Activated naive CD4-positive, alpha-beta T cell treated with anti-CD3 and anti-CD28 coated beads, Interleukin-2, amount 50 U/mL, for 24 hours (primary cell): ENCODE measurements around the gene SMYD4.
A peak's percentile ranks its signal among the peaks of the same experiment; 100 is the strongest.
"Not testable (repeated sequence)": the region's sequence is repeated elsewhere in the genome, so short reads cannot be mapped to it uniquely, and the experiment has no call there.

Experiments used
- H3K27ac Mint-ChIP-seq: one replicate; pipeline ENCODE4 v1.8.0; 2021; ENCODE audit warnings: mild to moderate bottlenecking, mixed read lengths
- H3K27me3 Mint-ChIP-seq: one replicate; pipeline ENCODE4 v1.8.0; 2021; ENCODE audit warnings: mixed read lengths
- H3K36me3 Mint-ChIP-seq: one replicate; pipeline ENCODE4 v1.8.0; 2021; ENCODE audit warnings: mixed read lengths
- H3K4me1 Mint-ChIP-seq: one replicate; pipeline ENCODE4 v1.8.0; 2021; ENCODE audit warnings: mixed read lengths
- H3K4me3 Mint-ChIP-seq: one replicate; pipeline ENCODE4 v1.8.0; 2021; ENCODE audit warnings: mild to moderate bottlenecking, mixed read lengths
- H3K9me3 Mint-ChIP-seq: one replicate; pipeline ENCODE4 v1.8.0; 2021; ENCODE audit warnings: mixed read lengths

SMYD4 gene, protein sequence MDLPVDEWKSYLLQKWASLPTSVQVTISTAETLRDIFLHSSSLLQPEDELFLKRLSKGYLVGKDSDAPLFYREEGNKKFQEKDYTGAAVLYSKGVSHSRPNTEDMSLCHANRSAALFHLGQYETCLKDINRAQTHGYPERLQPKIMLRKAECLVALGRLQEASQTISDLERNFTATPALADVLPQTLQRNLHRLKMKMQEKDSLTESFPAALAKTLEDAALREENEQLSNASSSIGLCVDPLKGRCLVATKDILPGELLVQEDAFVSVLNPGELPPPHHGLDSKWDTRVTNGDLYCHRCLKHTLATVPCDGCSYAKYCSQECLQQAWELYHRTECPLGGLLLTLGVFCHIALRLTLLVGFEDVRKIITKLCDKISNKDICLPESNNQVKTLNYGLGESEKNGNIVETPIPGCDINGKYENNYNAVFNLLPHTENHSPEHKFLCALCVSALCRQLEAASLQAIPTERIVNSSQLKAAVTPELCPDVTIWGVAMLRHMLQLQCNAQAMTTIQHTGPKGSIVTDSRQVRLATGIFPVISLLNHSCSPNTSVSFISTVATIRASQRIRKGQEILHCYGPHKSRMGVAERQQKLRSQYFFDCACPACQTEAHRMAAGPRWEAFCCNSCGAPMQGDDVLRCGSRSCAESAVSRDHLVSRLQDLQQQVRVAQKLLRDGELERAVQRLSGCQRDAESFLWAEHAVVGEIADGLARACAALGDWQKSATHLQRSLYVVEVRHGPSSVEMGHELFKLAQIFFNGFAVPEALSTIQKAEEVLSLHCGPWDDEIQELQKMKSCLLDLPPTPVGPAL

DNA sequence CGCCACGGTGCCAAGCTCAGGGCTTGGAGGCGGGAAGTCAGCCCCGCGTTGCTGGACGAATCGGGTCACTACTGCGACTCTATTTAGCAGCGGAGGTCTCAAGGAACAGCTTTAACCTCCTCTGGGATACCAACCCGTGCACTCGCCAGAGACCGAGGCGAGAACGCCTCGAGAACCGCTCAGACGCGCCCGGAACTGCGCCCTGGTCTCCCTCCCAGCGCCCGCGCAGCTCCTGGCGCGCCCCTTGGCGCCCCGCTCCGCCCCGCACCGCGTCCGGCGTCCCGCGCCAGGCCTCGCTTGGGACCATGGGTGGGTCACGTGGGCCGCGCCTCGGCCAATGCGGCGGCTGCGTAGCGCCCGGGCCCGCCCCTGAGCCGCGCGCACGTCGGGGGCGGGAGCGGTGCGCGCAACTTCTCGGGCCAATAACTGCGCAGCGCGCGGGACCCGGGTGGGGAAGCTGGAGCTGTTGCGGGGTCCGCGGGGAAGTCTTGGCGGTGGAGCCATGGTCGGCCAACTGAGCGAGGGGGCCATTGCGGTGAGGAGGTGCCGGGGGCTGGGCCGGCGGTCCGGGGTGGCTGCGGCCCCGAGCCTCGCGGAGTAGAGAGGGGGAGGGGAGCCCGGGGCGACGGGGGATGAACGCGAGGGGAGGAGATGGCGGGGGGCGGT, at the start of gene SMYD4, which contains the start of gene RPA1:
SMYD4 (minus strand) TSS at position 311 of the 666 bp plus-strand sequence. CDS start 1,908 bp downstream, outside the sequence.
RPA1 (plus strand) TSS at position 414 of the 666 bp plus-strand sequence; CDS start at position 503, 89 bp downstream.
- no peaks in the 10 kb centered on the region for H3K9me3 Mint-ChIP-seq
- peak within 1 kb of the TSS; percentile 98 for H3K27ac Mint-ChIP-seq
- H3K4me3 Mint-ChIP-seq, result peak within 1 kb of the TSS; percentile 96
- H3K27me3 Mint-ChIP-seq, result no peaks in the 10 kb centered on the region
- peaks cover 68% of the 10 kb centered on the region for H3K4me1 Mint-ChIP-seq
- peaks cover 11% of the 10 kb centered on the region for H3K36me3 Mint-ChIP-seq

- Mint-ChIP-seq H3K4me1 (peaks cover 18% of the 10 kb centered on the region), H3K4me3 (no peak overlapping the region), H3K27ac (peak overlapping the region; percentile 41), H3K36me3 (peaks cover 25% of the 10 kb centered on the region), H3K9me3 (no peaks in the 10 kb centered on the region), H3K27me3 (no peaks in the 10 kb centered on the region)
These were observed 48.9 kb upstream of the SMYD4 start for GRCh38 chr17:1878419-1879121.

- Mint-ChIP-seq H3K4me3 (no peak overlapping the region), H3K36me3 (peaks cover 33% of the 10 kb centered on the region), H3K27me3 (no peaks in the 10 kb centered on the region), H3K27ac (no peak overlapping the region), H3K9me3 (no peaks in the 10 kb centered on the region), H3K4me1 (peaks cover 47% of the 10 kb centered on the region)
These were observed 45.9 kb upstream of the SMYD4 start for GRCh38 chr17:1875597-1875996.

- peaks cover 31% of the 10 kb centered on the region for H3K36me3 Mint-ChIP-seq
- peak overlapping the region; percentile 79 for H3K4me3 Mint-ChIP-seq
- H3K27me3 Mint-ChIP-seq, result no peaks in the 10 kb centered on the region
- H3K9me3 Mint-ChIP-seq, result no peaks in the 10 kb centered on the region
- peak overlapping the region; percentile 91 for H3K27ac Mint-ChIP-seq
- H3K4me1 Mint-ChIP-seq, result peaks cover 66% of the 10 kb centered on the region
These were observed 43.7 kb upstream of the SMYD4 start for GRCh38 chr17:1873418-1873817.

DNA sequence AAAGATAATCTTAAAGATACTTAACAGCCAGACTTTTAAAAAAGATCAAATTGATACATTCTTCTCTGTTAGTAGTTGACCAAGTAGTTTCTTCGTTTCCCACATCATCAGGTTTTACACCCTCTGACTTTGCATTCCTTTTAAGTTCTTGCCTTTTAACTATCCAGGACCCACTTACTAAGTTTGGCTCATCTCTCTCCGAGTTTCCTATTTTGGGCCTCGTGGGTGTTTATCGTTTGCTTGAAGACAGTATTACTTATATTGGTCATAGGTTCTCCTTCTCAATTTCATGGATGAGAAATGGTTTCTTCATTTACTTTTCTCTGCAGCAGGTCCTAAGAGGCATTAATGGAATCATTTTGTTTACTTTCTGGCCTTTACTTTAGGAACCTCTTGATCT, 43.3 kb upstream of the SMYD4 start:
- Mint-ChIP-seq H3K4me1 (peaks cover 66% of the 10 kb centered on the region), H3K27ac (peak overlapping the region; percentile 91), H3K27me3 (no peaks in the 10 kb centered on the region), H3K9me3 (no peaks in the 10 kb centered on the region), H3K36me3 (peaks cover 31% of the 10 kb centered on the region), H3K4me3 (peak overlapping the region; percentile 79)

- H3K4me1 Mint-ChIP-seq, result peaks cover 66% of the 10 kb centered on the region
- H3K27me3 Mint-ChIP-seq, result no peaks in the 10 kb centered on the region
- H3K27ac Mint-ChIP-seq, result peak overlapping the region; percentile 90
- no peaks in the 10 kb centered on the region for H3K9me3 Mint-ChIP-seq
- peaks cover 29% of the 10 kb centered on the region for H3K36me3 Mint-ChIP-seq
- peak overlapping the region; percentile 79 for H3K4me3 Mint-ChIP-seq
These were observed 42.6 kb upstream of the SMYD4 start for GRCh38 chr17:1872254-1872653.

GRCh38 chr17:1871756-1872155, 42.1 kb upstream of the SMYD4 start:
- Mint-ChIP-seq H3K27me3 (no peaks in the 10 kb centered on the region), H3K4me3 (peak overlapping the region; percentile 79), H3K4me1 (peaks cover 68% of the 10 kb centered on the region), H3K9me3 (no peaks in the 10 kb centered on the region), H3K36me3 (peaks cover 24% of the 10 kb centered on the region), H3K27ac (peak overlapping the region; percentile 90)

DNA sequence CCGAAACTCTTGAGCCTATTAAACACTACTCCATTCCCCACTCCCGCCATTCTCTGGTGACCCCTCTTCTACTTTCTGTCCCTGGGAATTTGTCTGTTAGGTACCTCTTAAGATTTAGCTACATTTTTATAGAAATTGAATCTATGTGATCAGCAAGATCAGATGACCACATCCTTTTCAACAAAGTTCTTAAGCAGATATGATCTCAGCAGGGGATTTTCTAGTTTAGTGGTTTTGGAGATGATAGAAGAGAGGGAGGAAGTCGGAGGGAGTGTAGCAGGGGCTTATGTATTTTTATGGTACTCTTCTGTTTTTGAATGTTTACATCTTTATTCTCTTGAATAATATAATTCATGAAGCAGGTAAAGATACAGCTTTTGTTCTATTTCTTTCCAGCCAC, 40.9 kb upstream of the SMYD4 start:
- peak overlapping the region; percentile 79 for H3K4me3 Mint-ChIP-seq
- H3K9me3 Mint-ChIP-seq, result no peaks in the 10 kb centered on the region
- peaks cover 23% of the 10 kb centered on the region for H3K36me3 Mint-ChIP-seq
- no peaks in the 10 kb centered on the region for H3K27me3 Mint-ChIP-seq
- H3K27ac Mint-ChIP-seq, result peak overlapping the region; percentile 99
- peaks cover 70% of the 10 kb centered on the region for H3K4me1 Mint-ChIP-seq

DNA sequence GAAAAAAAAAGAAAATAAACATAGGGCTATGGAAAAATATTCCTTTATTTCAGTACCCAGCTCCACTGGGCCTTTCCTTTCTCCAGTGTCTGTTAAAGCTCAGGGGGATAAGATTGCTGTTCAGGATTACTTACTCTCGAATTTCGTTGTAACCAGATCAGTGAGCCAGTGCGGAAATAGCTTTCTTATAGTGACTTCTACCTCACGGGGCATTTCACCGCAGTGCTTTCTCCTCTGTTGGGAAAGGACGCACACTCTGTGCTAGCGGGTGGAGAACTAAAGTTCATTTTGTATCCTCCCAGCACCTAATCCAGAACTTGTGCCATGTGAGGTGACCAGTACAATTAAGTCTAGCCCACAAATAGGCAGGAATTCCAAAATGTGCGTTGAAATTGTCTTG, 38.4 kb upstream of the SMYD4 start:
- Mint-ChIP-seq H3K9me3 (no peaks in the 10 kb centered on the region), H3K27me3 (no peaks in the 10 kb centered on the region), H3K27ac (no peak overlapping the region), H3K4me3 (no peak overlapping the region), H3K4me1 (peaks cover 48% of the 10 kb centered on the region), H3K36me3 (peaks cover 8% of the 10 kb centered on the region)

DNA sequence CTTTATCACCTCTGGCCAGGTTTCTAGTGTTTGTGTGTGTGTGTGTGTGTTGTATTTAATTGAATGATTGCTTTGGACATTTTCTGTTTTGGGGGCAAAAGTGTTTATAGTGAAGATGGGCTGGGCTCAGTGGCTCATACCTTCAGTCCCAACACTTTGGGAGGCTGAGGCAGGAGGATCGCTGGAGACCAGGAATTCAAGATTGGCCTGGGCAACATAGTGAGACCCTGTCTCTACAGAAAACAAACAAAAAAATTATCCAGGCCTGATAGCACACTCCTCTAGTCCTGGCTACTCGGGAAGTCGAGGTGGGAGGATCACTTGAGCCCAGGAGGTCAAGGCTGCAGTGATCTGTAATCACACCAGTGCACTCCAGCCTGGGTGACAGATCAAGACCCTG, 37.6 kb upstream of the SMYD4 start:
- no peak overlapping the region for H3K27ac Mint-ChIP-seq

DNA sequence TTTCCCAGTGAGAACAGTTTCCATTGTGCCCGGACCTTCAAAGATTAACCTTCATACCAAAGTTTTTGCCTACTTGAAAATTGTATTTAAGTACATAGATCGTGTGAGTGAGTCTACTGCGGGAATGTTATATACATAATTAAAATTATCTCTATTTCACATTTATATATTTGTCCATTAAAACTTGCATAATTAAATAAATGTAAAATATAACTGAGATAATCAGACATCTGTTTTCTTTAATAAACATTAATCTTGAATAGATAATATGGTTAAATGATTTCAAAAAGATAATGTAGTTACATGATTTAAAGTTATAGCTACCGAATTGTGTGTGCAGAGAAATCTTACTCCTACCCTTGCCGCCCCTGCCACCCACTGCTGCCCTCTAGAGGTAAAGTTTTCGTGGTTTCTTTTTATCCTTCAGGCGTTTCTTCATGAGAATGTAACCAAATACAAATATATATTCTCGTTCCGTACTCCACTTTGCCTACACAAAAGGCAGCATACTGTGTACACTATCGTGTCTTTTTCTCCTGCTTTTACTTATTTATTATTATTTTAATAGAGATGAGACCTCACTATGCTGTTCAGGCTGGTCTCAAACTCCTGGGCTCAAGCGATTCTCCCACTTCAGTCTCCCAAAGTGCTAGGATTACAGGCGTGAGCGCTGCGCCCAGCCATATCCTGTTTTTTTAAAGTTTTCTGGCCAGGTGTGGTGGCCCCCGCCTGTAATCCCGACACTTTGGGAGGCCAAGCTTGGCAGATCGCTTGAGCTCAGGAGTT, 35.7 kb upstream of the SMYD4 start:
- Mint-ChIP-seq H3K36me3 (peaks cover 5% of the 10 kb centered on the region), H3K27me3 (no peaks in the 10 kb centered on the region), H3K4me1 (peaks cover 22% of the 10 kb centered on the region), H3K9me3 (no peaks in the 10 kb centered on the region), H3K27ac (no peak overlapping the region), H3K4me3 (no peak overlapping the region)

More for the DNA sequence above, 37.6 kb upstream of the SMYD4 start:
- H3K27me3 Mint-ChIP-seq, result no peaks in the 10 kb centered on the region
- peaks cover 41% of the 10 kb centered on the region for H3K4me1 Mint-ChIP-seq
- no peak overlapping the region for H3K4me3 Mint-ChIP-seq
- H3K36me3 Mint-ChIP-seq, result peaks cover 4% of the 10 kb centered on the region
- no peaks in the 10 kb centered on the region for H3K9me3 Mint-ChIP-seq

DNA sequence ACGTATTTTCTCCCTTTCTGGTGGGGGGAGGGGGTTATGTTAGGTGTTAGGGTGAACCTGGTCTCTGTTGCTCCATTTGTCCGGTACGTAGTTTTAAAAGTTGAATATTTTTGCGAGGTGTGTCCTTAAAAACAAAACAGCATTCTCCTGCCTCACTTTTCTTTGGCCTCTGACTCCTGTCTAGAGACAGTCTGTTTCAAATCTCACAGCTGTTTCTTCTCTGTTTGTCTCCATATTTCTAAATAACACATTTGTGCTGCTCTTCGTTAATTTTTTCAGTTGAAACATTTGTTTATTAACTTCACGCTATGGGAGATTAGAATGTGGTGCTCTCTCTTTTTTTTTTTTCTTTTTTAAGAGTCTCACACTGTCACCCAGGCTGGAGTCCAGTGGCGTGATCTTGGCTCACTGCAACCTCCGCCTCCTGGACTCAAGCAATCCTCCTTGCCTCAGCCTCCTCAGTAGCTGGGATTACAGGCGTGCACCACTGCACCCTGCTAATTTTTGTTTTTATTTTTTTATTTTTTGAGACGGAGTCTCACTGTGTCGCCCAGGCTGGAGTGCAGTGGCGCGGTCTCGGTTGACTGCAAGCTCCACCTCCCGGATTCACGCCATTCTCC, 31.8 kb upstream of the SMYD4 start:
- Mint-ChIP-seq H3K36me3 (peaks cover 6% of the 10 kb centered on the region), H3K9me3 (no peaks in the 10 kb centered on the region), H3K4me3 (no peak overlapping the region), H3K4me1 (no peaks in the 10 kb centered on the region), H3K27ac (no peak overlapping the region), H3K27me3 (no peaks in the 10 kb centered on the region)

- H3K4me3 Mint-ChIP-seq, result no peak overlapping the region
- no peaks in the 10 kb centered on the region for H3K4me1 Mint-ChIP-seq
- H3K36me3 Mint-ChIP-seq, result peaks cover 6% of the 10 kb centered on the region
- no peak overlapping the region for H3K27ac Mint-ChIP-seq
- H3K27me3 Mint-ChIP-seq, result no peaks in the 10 kb centered on the region
- no peaks in the 10 kb centered on the region for H3K9me3 Mint-ChIP-seq
These were observed 31.3 kb upstream of the SMYD4 start for GRCh38 chr17:1860978-1861377.

DNA sequence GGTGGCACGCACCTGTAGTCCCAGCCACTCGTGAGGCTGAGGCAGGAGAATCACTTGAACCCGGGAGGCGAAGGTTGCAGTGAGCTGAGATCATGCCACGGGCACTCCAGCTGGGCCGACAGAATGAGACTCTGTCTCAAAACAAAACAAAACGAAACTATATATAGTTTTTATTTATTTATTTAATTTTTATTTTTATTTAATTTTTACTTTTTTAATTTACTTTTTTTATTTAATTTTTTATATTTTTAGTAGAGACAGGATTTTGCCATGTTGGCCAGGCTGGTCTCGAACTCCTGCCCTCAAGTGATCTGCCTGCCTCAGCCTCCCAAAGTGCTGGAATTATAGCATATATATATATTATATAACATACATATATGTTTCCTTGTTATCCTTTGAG, 26.8 kb upstream of the SMYD4 start:
- not testable (repeated sequence) for H3K4me3 Mint-ChIP-seq
- peaks cover 16% of the 10 kb centered on the region for H3K36me3 Mint-ChIP-seq

More for the DNA sequence above, 26.8 kb upstream of the SMYD4 start:
- not testable (repeated sequence) for H3K27me3 Mint-ChIP-seq, H3K9me3 Mint-ChIP-seq, H3K27ac Mint-ChIP-seq, H3K4me1 Mint-ChIP-seq
